PC-9 (cell line): ENCODE measurements around the gene ZMYM2. TPM values are rescaled to one million over a fixed set of nuclear protein-coding genes. Genes with fewer than 3 reads are reported as not detected.
A peak's percentile ranks its signal among the peaks of the same experiment; 100 is the strongest.

Source experiments
- BruUV-seq: library from RNA; stranded (reverse); fragments of 400-500 nt; replicated peaks from 2 replicates; lab custom pipeline; 2021; lab: Mats Ljungman, UMichigan
- CTCF ChIA-PET: fragments of 300-600 bp; sonication (Branson Sonifier 250); formaldehyde crosslinking; loops from one replicate; lab custom pipeline; 2022; ENCODE audit warnings: antibody characterized with exemption; lab: Charles Lee
- POLR2A ChIA-PET: fragments of 300-600 bp; sonication (Branson Sonifier 250); formaldehyde crosslinking; loops from one replicate; lab custom pipeline; 2022; ENCODE audit warnings: antibody characterized with exemption; ENCODE audit not compliant: unreplicated experiment; lab: Charles Lee
- DNase-seq, 2 experiments: peaks; one replicate each; pipeline versions ENCODE4 v3.0.0 to v3.0.0-alpha.2; 2015 to 2022; ENCODE audit warnings: mixed read lengths in 1 of 2
- H2AFZ ChIP-seq: fragments of 200-600 bp; sonication (generic); 2 replicates; pipeline ENCODE4 v1.8.1; 2017; ENCODE audit warnings: antibody characterized with exemption
- H3F3A ChIP-seq: fragments of 200-600 bp; sonication (generic); 2 replicates; pipeline ENCODE4 v1.8.1; 2017; ENCODE audit warnings: antibody characterized with exemption, mild to moderate bottlenecking, low read depth; ENCODE audit not compliant: insufficient read depth
- H3K27ac ChIP-seq: fragments of 200-600 bp; sonication (generic); 2 replicates; pipeline ENCODE4 v1.6.1; 2016; ENCODE audit warnings: mixed run types
- H3K27me3 ChIP-seq: fragments of 200-600 bp; sonication (generic); 2 replicates; pipeline ENCODE4 v1.6.1; 2016; ENCODE audit warnings: low read depth, mixed run types; ENCODE audit not compliant: insufficient read depth
- H3K36me3 ChIP-seq: fragments of 200-600 bp; sonication (generic); 2 replicates; pipeline ENCODE4 v1.6.1; 2016; ENCODE audit warnings: low read depth, mixed run types
- H3K4me1 ChIP-seq: fragments of 200-600 bp; sonication (generic); replicated peaks from 2 replicates; pipeline ENCODE4 v1.6.1; 2016; ENCODE audit warnings: mixed run types; ENCODE audit not compliant: insufficient read depth
- H3K4me2 ChIP-seq: fragments of 200-600 bp; sonication (generic); 2 replicates; pipeline ENCODE4 v1.6.1; 2017; ENCODE audit warnings: mixed run types
- H3K4me3 ChIP-seq: fragments of 200-600 bp; sonication (generic); 2 replicates; pipeline ENCODE4 v1.6.1; 2016; ENCODE audit warnings: mixed run types
- H3K79me2 ChIP-seq: fragments of 200-600 bp; sonication (generic); 2 replicates; pipeline ENCODE4 v1.6.1; 2017; ENCODE audit warnings: low read depth, mixed run types
- H3K9me2 ChIP-seq: fragments of 200-600 bp; sonication (generic); 2 replicates; pipeline ENCODE4 v1.8.1; 2017; ENCODE audit warnings: mild to moderate bottlenecking; ENCODE audit not compliant: insufficient read depth
- H3K9me3 ChIP-seq: fragments of 200-600 bp; sonication (generic); 2 replicates; pipeline ENCODE4 v1.8.1; 2016; ENCODE audit warnings: low read depth; ENCODE audit not compliant: insufficient read depth
- H4K20me1 ChIP-seq: fragments of 200-600 bp; sonication (generic); 2 replicates; pipeline ENCODE4 v1.8.1; 2017; ENCODE audit not compliant: insufficient read depth
- CTCF ChIP-seq: fragments of 200-600 bp; sonication (generic); conservative IDR thresholded peaks from 2 replicates; pipeline ENCODE4 v1.6.1; 2017; ENCODE audit warnings: mixed run types, antibody characterized with exemption, mild to moderate bottlenecking, moderate library complexity
- EZH2 ChIP-seq: fragments of 200-600 bp; sonication (generic); IDR thresholded peaks from 2 replicates; pipeline ENCODE4 v1.8.0; 2017; ENCODE audit warnings: antibody characterized with exemption, low read depth
- intact Hi-C: fragments of 100-400 bp; cut with micrococcal nuclease; formaldehyde crosslinking; loops from one replicate; pipeline ENCODE4 v1.10.0; 2022; ENCODE audit not compliant: unreplicated experiment
- total RNA-seq: library from RNA; stranded (reverse); gene quantifications from 2 replicates; pipeline ENCODE4 v1.2.3, GENCODE V29; 2021

ZMYM2 gene
- total RNA-seq, 1 experiment from 2014 or later = 55.1 TPM

GRCh38 chr13:20049558-20050473, 91.3 kb downstream of the ZMYM2 start:
- no peak overlapping the region for H3K4me3 ChIP-seq
- H3K4me2 ChIP-seq = no peak overlapping the region
- H3K36me3 ChIP-seq = peaks cover 10% of the 10 kb centered on the region; the same call in 1 of the 2 replicates
- H3F3A ChIP-seq = peaks cover 8% of the 10 kb centered on the region
- no TSS peak for BruUV-seq
- H3K27me3 ChIP-seq = no peaks in the 10 kb centered on the region
- H3K9me2 ChIP-seq = no peaks in the 10 kb centered on the region
- H3K79me2 ChIP-seq = no peaks in the 10 kb centered on the region
- no peak overlapping the region for H2AFZ ChIP-seq
- no peaks in the 10 kb centered on the region for H4K20me1 ChIP-seq
- peak in 1 of 2 experiments; percentile 51 for DNase-seq
- H3K9me3 ChIP-seq = no peaks in the 10 kb centered on the region
- ChIA-PET POLR2A (no interaction called here), CTCF (no interaction called here)
- H3K27ac ChIP-seq = no peak overlapping the region
- 0 out of 2 replicates have a peak, but pooled peaks cover 18% of the 10 kb centered on the region for H3K4me1 ChIP-seq
- intact Hi-C loops = loop anchor here (10.0 kb wide), 1 partner anchor 55 kb away; no protein-coding TSS in a partner anchor
- TF ChIP-seq EZH2 (no peak), CTCF (no peak)

DNA sequence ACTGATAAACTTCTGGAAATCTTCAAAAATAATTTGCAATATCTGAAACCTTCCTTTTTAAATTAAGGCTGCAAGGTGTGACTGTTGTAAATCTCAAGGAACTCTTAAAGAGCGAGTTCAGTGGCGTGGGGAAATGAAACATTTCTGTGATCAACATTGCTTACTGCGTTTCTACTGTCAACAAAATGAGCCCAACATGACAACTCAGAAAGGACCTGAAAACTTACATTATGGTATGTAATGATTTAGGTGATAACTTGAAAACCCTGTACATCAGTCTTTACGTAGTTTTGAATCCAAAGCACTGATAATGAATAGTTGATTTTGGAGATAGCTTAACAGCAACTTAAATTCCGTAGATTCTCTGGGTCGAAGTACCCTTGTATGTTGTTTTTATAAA, 92.8 kb downstream of the ZMYM2 start:
- intact Hi-C loops = loop anchor here (10.0 kb wide), 1 partner anchor 57 kb away; no protein-coding TSS in a partner anchor
- peaks cover 8% of the 10 kb centered on the region for H3F3A ChIP-seq
- DNase-seq = no peak
- ChIA-PET POLR2A (no interaction called here), CTCF (no interaction called here)
- no TSS peak for BruUV-seq
- no peaks in the 10 kb centered on the region for H4K20me1 ChIP-seq
- no peak overlapping the region for H2AFZ ChIP-seq
- no peak overlapping the region for H3K4me2 ChIP-seq
- H3K4me1 ChIP-seq = 0 out of 2 replicates have a peak, but pooled peaks cover 18% of the 10 kb centered on the region
- no peak overlapping the region for H3K27ac ChIP-seq
- H3K9me2 ChIP-seq = no peaks in the 10 kb centered on the region
- no peak overlapping the region for H3K4me3 ChIP-seq
- no peaks in the 10 kb centered on the region for H3K9me3 ChIP-seq
- peaks cover 10% of the 10 kb centered on the region; the same call in 1 of the 2 replicates for H3K36me3 ChIP-seq
- H3K79me2 ChIP-seq = no peaks in the 10 kb centered on the region
- TF ChIP-seq CTCF = no peak
- no peak for TF ChIP-seq EZH2
- H3K27me3 ChIP-seq = no peaks in the 10 kb centered on the region

- H3F3A ChIP-seq = peaks cover 8% of the 10 kb centered on the region
- H3K36me3 ChIP-seq = peaks cover 10% of the 10 kb centered on the region; the same call in 1 of the 2 replicates
- H4K20me1 ChIP-seq = no peaks in the 10 kb centered on the region
- POLR2A ChIA-PET = no interaction called here
- no peaks in the 10 kb centered on the region for H3K9me2 ChIP-seq
- intact Hi-C loops = loop anchor here (10.0 kb wide), 1 partner anchor 58 kb away; no protein-coding TSS in a partner anchor
- H3K9me3 ChIP-seq = no peaks in the 10 kb centered on the region
- CTCF ChIA-PET = no interaction called here
- no peak for DNase-seq
- H3K4me1 ChIP-seq = 0 out of 2 replicates have a peak, but pooled peaks cover 11% of the 10 kb centered on the region
- no peak overlapping the region for H2AFZ ChIP-seq
- H3K27me3 ChIP-seq = no peaks in the 10 kb centered on the region
- TF ChIP-seq CTCF = no peak
- TF ChIP-seq EZH2 = no peak
- no peak overlapping the region for H3K27ac ChIP-seq
- H3K4me3 ChIP-seq = no peak overlapping the region
- no peak overlapping the region for H3K4me2 ChIP-seq
- H3K79me2 ChIP-seq = no peaks in the 10 kb centered on the region
- BruUV-seq = no TSS peak
Observed at GRCh38 chr13:20053016-20053415, 94.5 kb downstream of the ZMYM2 start.
